ELR (cell line): ENCODE data around the gene MAN1B1.
A peak's percentile ranks its signal among the peaks of the same experiment; 100 is the strongest.

Experiments used
- DNase-seq: peaks from one replicate; pipeline ENCODE4 v3.0.0-alpha.2; 2015; ENCODE audit warnings: low read depth

MAN1B1 gene

DNA sequence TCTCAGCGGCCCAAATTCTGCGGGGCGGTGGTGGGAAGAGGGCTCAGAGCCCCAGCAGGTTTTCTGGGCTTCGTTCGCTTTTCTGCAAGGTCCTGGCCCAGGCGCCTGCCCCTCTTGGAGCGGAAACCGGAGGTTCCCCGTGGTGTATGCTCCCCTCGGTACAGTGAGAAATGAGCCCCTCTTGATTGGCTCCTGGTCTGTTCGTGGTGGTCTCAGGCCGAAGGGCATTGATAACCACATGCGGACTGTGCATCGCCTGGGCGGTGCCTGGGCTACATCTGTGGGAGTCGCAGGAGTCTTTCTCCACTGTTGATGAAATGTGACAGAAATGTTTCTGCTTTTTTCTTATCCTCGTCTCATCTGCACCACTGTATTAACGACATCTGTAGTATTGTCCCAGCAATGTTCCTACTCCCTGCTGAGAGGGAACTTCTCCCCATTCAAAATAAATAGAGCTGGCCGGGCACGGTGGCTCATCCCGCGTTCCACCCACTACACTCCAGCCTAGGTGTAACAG, 682 bp downstream of the MAN1B1 start:
- DNase-seq, result peak; percentile 36

DNA sequence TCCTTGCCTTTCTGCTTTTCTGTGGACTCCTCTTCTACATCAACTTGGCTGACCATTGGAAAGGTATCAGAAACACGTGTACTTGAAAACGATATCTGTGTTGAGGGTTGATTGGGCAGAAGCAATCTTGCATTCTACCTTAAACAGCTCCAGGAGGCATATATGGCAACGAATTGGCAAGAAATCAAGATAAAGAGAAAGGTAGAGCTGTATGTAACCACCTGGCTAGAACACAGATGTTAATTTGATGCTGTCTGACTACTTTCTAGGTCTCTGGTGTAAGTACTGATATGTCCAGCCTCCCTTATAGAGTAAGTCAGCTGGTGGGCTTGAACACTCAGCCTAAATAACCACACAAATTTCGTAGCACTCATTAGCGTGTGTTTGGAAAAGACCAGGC, 1.3 kb downstream of the MAN1B1 start:
- no peak for DNase-seq

DNA sequence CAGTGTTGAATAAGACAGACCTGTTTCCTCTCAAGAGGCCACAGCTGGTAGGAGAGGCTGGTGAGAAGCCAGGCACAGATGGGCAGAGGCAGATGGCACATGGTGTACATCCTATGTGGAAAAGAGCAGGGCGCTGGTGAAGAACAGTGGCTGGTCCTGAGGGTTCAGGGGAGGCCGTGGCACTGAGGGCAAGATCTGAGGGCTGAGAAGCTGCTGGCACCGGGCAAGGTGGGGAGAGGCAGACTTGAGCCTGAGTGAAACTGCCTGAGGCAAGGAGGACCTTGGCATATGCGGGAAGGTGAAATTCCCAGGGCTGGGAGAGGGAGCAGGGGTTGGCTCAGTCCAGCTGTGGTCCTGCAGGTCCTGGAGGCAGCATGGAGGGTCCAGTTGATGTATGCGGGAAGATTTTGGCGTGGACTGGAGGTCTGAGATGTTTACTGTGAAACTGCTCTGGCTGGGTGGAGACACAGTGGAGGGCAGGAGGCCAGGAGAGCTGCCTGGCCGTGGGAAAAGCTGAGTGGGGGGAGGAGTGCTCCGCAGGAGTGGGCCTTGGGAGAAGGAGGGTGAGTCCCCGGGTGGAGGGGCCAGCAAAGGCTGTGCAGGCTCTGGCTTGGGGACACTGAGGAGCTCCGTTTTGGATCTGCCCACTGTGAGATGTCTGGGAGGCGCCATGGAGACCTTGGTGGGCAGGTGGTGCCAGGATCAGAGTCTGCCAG, 2.6 kb downstream of the MAN1B1 start:
- no peak for DNase-seq

DNA sequence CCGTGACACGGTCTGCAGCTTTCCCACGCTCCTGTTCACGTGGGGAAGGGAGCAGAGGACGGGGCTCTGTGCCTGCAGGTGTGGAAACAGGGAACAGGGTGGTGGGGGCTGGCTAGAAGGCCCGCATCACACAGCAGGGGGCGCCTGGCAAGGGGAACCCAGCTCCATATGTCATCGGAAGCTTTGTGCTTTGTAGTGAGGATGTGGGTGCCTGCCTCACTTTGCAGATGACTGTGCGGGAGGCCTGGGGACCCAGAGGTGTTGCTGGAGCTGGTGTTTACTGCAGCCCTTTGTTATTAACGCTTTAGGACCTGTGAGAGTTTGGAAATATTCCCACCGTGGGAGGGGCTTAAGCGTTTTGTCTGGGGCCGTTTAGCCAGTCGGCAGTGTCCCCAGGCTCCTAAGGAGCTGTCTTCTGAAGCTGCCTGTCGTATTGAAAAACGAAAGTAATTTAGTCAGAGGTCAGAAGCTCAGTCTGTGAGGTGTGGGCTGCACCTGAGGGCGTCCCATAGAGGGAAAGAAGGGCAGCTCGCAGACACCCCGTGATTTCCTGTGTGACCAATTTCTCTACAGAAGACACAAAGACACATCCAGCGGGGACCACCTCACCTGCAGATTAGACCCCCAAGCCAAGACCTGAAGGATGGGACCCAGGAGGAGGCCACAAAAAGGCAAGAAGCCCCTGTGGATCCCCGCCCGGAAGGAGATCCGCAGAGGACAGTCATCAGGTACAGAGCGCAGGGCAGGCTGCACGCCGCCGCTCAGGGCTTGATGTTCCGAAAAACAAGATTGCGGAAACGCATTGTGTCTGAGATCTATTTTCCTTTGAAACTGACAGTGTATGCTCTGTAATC, 9.1 kb downstream of the MAN1B1 start:
- DNase-seq, result no peak

DNA sequence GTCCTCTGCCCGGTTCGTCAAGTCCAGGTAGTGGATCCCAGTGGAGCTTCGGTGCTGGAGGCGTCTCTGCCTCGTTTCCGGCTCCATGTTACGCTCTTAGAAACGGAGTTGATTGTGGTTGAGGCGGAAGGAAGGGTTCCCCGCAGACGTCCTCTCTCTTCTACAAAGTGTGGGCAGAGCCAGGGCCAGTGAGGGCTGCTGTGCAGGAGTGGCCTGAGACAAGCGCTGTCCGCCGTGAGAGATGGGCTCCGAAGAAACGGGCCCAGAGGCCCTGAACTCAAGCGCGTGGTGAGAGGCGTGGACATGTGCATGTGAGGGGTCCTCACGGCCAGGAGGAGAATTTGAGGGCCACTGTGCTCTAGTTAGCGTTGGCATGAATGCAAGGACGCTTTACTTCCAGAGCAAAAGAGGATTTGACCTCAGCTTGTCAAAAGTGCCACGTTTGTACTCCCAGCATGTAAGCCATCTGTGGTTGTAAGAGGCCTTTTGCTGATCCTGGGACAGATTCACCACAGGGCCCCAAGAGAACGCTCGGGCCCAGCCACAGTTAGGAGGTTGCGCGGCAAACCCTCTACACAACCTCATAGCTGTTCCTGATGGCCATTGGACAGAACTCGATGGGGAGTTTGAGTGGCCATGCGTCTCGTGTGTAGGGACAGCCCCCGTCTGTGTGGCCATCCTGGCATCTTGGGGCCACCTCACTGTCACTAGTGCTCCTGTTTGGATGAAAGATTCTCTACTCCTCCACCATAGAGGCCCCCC, 10.2 kb downstream of the MAN1B1 start:
- no peak for DNase-seq

DNA sequence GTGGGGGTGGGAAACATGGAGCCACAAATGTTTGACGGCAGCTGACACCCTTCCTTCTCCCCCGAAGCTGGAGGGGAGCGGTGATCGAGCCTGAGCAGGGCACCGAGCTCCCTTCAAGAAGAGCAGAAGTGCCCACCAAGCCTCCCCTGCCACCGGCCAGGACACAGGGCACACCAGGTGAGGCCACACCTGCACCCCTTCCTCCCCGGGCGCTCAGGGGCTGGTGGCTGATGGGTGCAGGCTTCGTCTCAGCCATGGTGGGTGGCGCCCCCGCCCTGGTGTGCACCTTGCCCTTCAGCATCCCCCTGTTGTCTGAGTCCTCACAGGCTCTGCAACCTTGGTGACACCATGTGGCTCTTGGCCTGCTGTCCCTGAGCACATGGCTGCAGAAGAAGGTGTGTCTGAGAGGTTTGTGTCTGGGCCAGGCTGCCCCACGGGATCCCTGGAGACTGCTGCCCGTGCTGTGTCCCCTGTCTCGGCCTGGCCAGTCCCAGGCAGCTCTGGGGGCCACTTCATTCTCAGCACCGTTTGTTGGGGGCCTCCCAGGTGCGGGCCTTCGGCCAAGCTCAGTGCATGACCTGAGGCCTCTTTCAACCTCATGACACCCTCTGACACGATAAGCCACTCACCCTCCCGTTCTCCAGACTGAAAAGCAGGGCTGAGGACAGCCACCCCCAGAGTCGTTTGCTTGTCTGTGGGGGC, 11.1 kb downstream of the MAN1B1 start:
- no peak for DNase-seq

DNA sequence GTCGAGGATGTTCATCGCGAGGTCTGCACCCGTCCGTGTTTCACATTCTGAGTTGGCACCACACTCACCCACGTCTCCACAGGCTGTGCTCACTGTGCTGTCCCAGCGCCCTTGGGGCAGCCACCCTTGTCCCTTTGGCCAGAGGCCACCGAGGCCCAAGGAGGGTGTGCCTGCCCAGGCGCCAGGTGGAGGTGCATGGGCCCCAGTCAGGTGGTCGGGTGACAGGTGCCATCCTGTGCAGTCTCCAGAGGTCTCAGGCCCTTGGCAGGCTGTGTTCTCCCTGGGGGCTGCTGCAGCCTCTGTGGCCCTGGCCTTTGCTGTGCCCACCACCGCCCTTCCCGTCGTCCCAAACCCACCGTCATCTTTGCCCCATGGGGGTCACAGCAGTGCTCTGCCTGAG, 12.4 kb downstream of the MAN1B1 start:
- no peak for DNase-seq

DNA sequence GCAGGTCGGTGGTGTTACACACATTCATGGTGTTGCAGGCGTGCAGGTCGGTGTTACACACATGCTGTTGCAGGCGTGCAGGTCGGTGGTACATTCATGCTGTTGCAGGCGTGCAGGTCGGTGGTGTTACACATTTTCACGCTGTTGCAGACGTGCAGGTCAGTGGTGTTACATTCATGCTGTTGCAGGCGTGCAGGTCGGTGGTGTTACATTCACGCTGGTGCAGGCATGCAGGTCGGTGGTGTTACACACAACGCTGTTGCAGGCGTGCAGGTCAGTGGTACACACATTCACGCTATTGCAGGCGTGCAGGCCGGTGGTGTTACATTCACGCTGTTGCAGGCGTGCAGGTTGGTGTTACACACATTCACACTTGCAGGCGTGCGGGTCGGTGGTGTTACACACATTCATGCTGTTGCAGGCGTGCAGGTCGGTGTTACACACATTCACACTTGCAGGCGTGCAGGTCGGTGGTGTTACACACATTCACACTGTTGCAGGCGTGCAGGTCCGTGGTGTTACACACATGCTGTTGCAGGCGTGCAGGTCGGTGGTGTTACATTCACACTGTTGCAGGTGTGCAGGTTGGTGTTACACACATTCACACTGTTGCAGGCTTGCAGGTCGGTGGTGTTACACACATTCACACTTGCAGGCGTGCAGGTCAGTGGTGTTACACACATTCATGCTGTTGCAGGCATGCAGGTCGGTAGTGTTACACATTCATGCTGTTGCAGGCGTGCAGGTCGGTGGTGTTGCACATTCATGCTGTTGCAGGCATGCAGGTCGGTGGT, 16.6 kb downstream of the MAN1B1 start:
- no peak for DNase-seq

DNA sequence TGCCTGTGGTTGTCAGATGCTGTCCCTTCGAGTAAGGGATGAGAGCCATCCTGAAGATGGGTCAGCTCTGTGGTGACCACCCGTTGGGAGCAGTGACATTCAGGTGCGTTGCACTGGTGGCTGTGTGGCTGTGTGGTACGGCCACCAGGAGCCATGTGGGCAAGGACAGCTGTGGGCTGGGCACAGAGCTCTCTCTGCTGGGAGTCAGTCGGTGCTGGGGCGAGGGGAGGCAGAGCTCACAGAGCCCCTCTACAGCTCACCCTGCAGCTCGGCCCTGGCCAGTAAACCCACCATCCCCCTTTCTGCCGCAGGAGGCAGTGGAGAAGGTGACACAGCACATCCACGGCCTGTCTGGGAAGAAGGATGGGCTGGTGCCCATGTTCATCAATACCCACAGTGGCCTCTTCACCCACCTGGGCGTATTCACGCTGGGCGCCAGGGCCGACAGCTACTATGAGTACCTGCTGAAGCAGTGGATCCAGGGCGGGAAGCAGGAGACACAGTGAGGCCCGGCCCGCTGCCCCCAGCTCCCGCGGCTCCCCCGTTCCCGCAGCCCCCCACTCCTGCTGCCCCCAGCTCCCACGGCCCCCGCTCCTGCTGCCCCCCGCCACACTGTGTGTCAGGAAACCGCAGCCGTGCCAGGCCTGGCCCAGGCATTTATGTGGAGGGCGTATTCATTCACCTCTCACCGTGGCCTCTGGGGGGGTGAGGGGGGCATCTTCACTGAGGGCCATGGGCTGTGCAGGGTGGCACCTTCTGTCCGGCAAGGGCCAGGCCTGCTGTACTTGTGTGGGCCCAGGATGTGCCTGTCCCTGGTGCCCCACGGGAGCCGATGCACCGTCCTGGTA, 19.3 kb downstream of the MAN1B1 start:
- no peak for DNase-seq

DNA sequence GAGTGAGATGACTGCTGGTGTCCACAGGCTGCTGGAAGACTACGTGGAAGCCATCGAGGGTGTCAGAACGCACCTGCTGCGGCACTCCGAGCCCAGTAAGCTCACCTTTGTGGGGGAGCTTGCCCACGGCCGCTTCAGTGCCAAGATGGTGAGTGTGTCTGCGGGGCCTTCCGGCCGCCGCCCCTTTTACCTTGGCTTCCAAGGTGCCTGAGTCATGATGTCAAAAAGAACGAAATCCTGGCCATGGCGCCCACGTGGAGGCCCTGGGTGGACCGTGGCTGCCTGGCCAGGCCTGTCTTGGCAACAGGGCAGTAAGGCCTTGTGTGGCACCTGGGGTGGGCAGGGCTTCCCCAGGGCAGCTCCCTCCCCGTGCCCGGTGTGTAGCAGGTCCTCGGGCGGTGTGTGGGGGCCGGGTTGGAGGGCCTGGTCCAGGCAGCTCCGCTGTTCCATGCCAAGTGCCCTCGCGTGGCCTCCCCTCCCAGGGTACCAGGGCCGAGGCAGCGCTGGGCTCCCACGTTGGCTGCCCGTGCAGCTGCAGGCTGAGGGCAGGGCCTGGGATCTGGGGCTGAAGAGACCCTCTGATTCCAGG, 20.0 kb downstream of the MAN1B1 start:
- DNase-seq, result no peak

DNA sequence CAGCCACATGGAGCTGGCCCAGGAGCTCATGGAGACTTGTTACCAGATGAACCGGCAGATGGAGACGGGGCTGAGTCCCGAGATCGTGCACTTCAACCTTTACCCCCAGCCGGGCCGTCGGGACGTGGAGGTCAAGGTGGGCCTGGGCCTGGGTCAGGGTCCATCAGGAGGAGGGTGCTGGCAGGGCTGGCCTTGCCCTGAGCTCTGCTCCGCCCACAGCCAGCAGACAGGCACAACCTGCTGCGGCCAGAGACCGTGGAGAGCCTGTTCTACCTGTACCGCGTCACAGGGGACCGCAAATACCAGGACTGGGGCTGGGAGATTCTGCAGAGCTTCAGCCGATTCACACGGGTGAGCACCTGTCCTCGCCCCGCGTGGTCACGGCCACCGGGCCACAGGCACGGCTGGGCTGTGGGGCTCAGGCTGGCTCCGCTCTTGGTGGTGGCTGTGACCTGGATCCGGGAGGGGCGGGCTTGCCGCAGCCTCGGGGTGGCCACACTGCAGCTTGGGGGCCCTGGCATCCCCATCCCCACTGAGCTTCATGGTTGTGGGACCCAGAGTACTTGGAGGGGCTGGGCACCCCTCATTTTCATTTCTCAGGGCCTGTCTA, 20.6 kb downstream of the MAN1B1 start:
- no peak for DNase-seq

DNA sequence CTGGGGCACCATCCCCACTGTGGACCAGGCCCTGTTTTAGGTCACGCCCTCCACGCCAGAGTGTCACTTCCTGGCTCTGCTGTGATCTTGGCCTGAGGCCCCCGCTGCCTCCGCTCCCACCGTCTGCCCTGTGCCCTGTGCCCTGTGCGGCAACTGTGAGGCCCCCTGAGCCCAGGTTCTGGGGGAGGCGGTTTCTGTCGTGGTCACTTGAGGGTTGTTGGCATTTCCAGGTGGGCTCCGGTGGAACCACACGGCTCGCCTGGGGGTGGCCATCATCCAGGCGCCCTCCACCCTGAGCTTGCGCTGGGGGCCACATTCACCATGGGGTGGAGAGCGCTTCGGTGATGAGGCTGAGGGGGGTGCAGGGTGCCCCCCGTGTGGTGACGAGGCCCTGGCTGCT, 21.2 kb downstream of the MAN1B1 start:
- no peak for DNase-seq

DNA sequence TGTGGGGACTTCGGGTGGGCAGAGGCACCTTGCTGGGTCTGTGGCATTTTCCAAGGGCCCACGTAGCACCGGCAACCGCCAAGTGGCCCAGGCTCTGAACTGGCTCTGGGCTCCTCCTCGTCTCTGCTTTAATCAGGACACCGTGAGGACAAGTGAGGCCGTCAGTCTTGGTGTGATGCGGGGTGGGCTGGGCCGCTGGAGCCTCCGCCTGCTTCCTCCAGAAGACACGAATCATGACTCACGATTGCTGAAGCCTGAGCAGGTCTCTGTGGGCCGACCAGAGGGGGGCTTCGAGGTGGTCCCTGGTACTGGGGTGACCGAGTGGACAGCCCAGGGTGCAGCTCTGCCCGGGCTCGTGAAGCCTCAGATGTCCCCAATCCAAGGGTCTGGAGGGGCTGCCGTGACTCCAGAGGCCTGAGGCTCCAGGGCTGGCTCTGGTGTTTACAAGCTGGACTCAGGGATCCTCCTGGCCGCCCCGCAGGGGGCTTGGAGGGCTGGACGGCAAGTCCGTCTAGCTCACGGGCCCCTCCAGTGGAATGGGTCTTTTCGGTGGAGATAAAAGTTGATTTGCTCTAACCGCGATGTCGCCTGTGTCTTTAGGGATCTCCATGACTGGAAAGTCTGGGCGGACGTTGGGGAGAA, 21.9 kb downstream of the MAN1B1 start:
- DNase-seq, result no peak

DNA sequence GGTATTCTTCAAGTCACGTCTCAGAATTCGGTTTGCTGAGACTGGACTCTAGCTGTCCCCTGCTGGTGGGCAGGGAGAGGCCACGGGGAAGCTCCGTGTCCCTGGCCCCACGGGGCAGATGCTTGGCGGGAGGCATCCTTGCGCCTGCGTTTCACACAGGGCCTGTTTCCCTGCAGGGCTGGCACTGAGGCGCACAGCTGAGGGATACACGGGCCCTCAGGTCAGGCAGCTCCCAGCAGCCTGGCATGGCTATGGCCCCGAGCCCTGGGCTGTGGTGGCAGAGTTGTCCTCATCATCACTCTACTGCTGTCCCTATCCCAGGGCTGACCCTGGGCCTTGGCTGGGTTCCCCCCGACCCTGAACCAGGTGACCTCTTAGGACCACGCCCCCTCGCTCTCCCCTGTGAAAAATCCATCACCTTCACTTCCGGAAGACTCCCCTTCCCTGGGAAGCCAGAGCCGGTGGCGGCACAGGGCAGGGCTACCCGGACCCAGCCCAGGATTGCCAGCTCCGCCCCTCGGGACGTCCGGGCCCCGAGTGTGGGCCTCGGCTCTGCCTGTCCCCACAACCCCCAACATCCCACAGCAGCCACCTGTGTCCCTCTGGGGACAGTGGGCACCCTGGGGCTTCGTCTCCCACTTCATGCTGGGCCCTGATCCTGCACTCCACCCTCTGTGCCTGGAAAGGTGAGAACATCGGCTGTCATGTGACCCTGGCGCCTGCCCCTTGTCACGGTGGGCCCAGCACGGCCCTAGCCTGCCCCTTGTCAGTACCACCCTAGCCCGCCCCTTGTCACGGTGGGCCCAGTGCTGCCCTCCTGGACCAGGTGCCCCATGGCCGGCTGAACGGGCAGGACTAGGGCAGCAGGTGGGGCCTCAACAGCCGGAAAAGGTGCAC, 22.7 kb downstream of the MAN1B1 start:
- DNase-seq, result no peak

DNA sequence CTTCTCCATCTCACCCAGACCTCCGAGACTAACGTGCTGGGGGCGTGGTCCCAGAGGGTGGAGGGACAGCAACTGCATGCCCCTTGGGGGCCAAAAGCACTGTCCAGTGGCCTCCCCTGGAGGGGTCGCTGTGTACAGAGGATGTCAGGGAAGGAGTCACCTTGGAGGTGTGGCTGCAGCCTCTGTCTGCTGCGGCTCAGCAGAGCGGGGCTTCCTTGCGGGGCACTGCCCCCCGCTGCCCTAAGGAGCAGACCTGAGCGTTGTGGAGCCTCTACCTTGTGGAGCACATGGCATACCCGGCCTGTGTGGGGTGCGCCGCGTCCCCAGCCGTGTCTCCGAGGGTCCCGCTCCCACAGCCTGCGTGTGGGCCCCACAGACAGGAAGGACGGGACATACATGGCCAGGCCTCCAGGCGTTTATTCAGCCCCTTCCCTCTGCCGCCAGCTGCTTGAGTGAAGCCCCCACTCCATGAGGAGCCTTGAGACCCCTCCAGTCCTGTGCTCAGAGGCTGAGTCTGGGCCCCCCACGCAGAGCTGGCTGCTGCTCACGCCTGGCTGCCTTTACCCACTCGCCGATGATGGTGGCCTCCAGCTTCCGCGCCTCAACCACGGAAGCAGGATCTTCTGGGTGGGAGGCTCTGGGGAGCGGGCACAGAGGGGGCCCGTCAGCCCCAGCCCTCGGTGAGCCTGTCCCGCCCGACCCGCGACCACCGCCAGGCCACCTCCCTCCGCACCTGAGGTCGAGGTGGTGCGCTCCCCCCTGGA, 23.5 kb downstream of the MAN1B1 start:
- DNase-seq, result no peak

DNA sequence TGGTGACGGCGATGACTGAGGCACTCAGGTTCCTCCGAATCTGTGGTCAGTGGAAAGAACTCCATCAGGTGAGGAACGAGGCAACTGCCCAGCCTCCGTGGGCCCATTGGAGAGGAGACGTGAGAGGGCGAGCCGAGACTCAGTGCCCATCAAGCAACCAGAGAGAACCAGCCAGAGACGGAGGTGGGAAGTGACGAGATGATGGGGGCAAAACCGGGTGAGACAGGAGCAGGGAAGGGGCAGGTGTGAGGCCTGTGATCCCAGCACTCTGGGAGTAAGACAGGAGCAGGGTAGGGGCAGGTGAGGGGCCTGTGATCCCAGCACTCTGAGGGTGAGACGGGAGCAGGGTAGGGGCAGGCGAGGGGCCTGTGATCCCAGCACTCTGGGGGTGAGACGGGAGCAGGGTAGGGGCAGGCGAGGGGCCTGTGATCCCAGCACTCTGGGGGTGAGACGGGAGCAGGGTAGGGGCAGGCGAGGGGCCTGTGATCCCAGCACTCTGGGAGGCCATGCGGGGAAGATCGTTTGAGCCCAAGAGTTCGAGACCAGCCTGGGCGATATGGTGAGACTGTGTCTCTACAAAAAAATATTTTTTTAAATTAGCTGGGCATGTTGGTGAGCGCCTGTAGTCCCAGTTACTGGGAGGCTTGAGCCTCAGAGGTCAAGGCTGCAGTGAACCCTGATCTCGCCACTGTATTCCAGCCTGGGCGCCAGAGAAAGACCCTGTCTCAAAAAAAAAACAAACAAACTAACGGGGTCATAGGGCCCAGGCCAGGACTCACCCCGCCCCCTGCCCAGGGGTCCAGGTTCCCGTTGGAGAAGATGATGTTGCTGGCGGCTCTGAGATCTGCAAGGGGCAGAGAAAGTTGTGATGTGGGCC, 24.4 kb downstream of the MAN1B1 start:
- DNase-seq, result no peak
